GM10248 (cell line): Measurements from ENCODE around the gene N4BP2L1.

Experiments used
- CTCF ChIA-PET: fragments of 300-600 bp; sonication (Branson Sonifier 250); formaldehyde crosslinking; extraction: SDS; loops from one replicate; lab custom pipeline; 2021; ENCODE audit warnings: antibody characterized with exemption; lab: Yijun Ruan, JAX
- POLR2A ChIA-PET: fragments of 350-650 bp; sonication (Branson Sonifier 250); formaldehyde crosslinking; extraction: SDS; loops from one replicate; lab custom pipeline; 2020; ENCODE audit warnings: antibody characterized with exemption; lab: Yijun Ruan, JAX
- DNase-seq: peaks from one replicate; pipeline ENCODE4 v3.0.0; 2012; ENCODE audit errors: extremely low spot score
- TF ChIP-seq, protein P1 (sequence below): IDR thresholded peaks from 2 replicates; pipeline ENCODE4 v1.5.1; 2012; ENCODE audit warnings: mild to moderate bottlenecking, low read depth; ENCODE audit errors: extremely low read depth, missing control alignments, control extremely low read depth

The N4BP2L1 gene

DNA sequence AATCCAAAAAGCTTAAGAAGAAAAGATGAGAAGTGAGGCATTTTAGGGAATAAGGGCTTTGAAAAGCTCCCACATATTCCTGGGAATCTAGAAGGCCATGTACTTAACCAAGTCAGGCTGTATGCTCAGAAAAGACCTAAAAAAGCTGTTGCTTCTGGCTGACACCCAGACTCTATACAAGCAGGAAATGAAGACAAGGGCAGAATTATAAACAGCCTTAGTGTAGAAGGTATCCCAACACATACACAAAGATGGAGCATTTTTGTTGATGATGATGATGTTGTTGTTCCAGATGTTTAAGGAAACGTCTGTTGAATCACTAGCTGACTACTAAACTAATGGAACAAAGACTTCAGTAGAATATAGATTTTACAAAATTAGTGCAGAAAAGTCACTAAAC is 26.1 kb upstream of the N4BP2L1 start:
- ChIA-PET CTCF (interaction anchor here (0.9 to 1.7 kb wide), 5 partner anchors 11 to 49 kb away, joined by 3 to 10 read pairs (median 3); no protein-coding TSS in a partner anchor), POLR2A (no interaction called here)
- TF ChIP-seq, protein P1, sequence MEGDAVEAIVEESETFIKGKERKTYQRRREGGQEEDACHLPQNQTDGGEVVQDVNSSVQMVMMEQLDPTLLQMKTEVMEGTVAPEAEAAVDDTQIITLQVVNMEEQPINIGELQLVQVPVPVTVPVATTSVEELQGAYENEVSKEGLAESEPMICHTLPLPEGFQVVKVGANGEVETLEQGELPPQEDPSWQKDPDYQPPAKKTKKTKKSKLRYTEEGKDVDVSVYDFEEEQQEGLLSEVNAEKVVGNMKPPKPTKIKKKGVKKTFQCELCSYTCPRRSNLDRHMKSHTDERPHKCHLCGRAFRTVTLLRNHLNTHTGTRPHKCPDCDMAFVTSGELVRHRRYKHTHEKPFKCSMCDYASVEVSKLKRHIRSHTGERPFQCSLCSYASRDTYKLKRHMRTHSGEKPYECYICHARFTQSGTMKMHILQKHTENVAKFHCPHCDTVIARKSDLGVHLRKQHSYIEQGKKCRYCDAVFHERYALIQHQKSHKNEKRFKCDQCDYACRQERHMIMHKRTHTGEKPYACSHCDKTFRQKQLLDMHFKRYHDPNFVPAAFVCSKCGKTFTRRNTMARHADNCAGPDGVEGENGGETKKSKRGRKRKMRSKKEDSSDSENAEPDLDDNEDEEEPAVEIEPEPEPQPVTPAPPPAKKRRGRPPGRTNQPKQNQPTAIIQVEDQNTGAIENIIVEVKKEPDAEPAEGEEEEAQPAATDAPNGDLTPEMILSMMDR = no peak
- DNase-seq = no peak

DNA sequence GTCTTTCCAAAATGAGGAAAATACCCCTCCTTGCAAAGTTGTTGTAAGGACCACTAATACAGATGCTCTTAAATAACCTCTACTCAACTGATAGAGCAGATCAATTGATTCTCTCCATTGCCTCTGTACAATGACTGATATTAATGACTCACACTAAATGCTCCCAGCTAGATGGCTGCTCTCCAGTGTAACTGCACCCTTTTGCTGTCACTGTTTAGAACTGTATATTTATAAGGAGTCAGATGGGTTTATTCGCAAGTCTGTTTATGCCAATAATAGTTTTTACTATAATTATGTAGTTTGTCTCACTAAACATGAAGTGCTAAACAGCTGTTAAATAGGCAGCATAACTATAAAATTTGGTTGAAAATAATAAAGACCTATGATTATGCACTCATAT is 21.0 kb upstream of the N4BP2L1 start:
- POLR2A ChIA-PET = no interaction called here
- TF ChIP-seq, protein P1 = no peak
- CTCF ChIA-PET = interaction anchor here (1.0 to 1.2 kb wide), 2 partner anchors 16 to 21 kb away, joined by 3 to 4 read pairs; no protein-coding TSS in a partner anchor
- no peak for DNase-seq

DNA sequence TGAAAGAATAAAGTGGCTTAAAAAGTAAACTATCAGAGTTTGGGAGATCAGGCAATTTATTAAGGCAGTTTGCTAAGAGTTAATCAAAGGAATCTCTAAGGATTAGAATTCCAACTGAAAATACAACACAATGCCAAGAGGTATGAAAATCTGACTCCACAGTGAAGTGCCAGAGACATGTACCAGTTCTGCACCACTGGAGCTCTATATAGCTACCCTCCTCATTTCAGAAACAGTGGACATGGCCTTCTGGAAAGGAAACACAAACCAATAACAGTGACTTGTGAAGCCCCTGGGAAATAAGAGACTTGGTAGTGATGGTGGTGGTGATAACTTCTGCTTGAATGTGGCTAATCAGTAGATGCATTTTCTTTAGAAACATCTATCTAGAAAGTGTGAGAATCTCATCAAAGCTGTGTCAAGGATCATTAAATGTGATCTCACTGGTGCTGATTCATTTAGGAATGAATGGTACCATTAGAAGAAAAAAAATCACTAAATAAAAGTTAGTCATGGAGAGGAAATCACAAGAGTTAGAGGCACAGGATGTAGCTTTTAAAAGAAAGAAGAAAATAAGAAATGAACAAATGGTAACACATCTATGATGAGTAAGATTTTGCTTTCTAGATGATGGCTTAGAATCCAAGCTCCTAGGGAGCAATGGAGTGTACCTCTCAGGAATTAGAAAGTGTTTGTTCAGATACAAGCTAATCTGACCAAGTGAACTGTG is 20.1 kb upstream of the N4BP2L1 start:
- POLR2A ChIA-PET = no interaction called here
- CTCF ChIA-PET = interaction anchor here (1.0 to 1.2 kb wide), 3 partner anchors 9 to 22 kb away, joined by 3 to 4 read pairs (median 4); no protein-coding TSS in a partner anchor
- TF ChIP-seq, protein P1 = no peak
- DNase-seq = no peak

DNA sequence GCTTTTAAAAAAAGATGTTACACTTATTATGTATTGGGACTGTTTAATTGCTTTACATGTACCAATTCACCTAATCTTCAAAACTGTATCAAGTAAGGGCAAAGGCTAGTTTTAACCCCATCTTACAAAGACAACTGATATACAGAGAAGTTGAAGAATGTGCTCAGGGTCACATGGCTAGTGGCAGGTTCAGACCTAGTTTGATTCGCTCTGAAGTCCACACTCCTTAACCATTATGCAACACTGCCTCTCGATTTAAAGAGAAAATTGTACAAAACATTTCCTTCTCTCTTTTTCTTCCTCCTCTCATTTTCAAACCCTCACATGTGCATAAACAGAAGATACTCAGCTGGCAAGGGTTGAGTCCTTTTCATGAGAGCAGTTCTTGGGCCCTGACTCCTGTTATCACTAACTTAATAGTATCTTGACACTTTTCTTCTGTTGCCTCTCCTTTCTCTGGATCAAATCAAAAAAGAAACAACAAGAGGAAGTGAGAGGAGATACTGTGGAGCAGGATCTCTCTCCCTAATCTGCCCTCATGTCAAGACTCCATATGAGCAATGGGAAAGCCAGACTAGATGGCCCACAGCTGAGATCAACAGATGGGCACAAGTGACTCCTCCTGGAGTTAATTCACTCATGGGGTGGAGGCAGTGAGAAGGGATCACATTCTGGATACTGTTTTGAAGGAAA is 19.0 kb upstream of the N4BP2L1 start:
- TF ChIP-seq, protein P1 = no peak
- CTCF ChIA-PET = no interaction called here
- DNase-seq = no peak
- POLR2A ChIA-PET = no interaction called here

DNA sequence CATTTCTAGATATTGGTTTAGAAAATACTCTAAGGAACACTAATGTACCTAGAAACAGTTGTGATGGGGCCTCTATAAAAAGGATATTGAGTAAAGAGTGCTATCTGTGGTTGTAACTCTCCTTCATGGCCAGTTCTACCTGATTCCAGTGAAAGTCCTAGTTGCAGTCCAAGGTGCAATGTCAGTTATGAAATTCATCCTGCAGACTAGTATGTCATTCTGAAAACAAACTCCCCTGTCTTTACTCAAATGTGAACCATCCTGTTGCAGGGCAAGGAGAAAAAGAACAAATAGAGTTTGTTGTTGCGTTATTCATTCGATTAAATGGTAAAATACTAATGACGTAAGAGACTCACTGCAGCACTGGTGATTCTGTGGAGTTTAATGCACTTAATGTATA is 18.3 kb upstream of the N4BP2L1 start:
- CTCF ChIA-PET = interaction anchor here (0.7 to 1.4 kb wide), 2 partner anchors 15 to 200 kb away, joined by 3 read pairs; no protein-coding TSS in a partner anchor
- POLR2A ChIA-PET = no interaction called here
- TF ChIP-seq, protein P1 = no peak
- no peak for DNase-seq

DNA sequence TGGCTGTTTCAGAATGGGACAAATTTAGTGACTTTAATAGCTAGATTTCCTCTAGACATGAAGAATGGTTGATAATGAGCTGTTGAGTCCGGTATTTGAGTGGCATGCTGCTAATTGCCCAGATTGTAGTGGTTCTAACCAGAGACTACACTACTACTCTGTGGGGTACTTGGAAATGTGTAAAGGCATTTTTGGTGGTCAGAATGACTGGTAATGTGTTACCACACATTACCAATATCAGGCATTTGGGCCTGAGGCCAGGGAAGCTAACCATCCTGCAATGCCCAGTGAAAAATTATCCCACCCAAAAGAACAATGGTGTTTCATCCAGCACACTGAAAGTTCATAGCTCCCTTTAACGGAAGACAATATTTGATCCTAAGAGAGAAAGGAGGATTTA is 17.5 kb upstream of the N4BP2L1 start:
- ChIA-PET CTCF (interaction anchor here (0.7 to 1.9 kb wide), 6 partner anchors 9 to 536 kb away, joined by 3 to 5 read pairs (median 4); no protein-coding TSS in a partner anchor), POLR2A (no interaction called here)
- TF ChIP-seq, protein P1 = no peak
- DNase-seq = no peak
